Karpas-422 (cell line): Measurements from ENCODE around the gene TMEM221. TPM values are rescaled to one million over a fixed set of nuclear protein-coding genes. Genes with fewer than 3 reads are reported as not detected.

Experiments used
- DNase-seq: peaks from one replicate; pipeline ENCODE4 v3.0.0-alpha.2; 2015
- H2AFZ ChIP-seq: fragments of 200-600 bp; sonication (generic); 2 replicates; pipeline ENCODE4 v1.6.1; 2014; ENCODE audit warnings: antibody characterized with exemption, low read length, mixed read lengths
- H3K27ac ChIP-seq: fragments of 200-600 bp; sonication (generic); 2 replicates; pipeline ENCODE4 v1.5.1; 2014; ENCODE audit warnings: mild to moderate bottlenecking, low read length, moderate library complexity
- H3K27me3 ChIP-seq: fragments of 200-600 bp; sonication (generic); 2 replicates; pipeline ENCODE4 v1.6.1; 2014; ENCODE audit warnings: low read length, mixed read lengths
- H3K36me3 ChIP-seq: fragments of 200-600 bp; sonication (generic); 2 replicates; pipeline ENCODE4 v1.6.1; 2014; ENCODE audit warnings: low read length, mixed read lengths; ENCODE audit not compliant: insufficient read depth
- H3K4me1 ChIP-seq: fragments of 200-600 bp; sonication (generic); 2 replicates; pipeline ENCODE4 v1.6.1; 2014; ENCODE audit warnings: mild to moderate bottlenecking, low read length, mixed read lengths
- H3K4me2 ChIP-seq: fragments of 200-600 bp; sonication (generic); 2 replicates; pipeline ENCODE4 v1.6.1; 2014; ENCODE audit warnings: low read length, low read depth, mild to moderate bottlenecking; ENCODE audit not compliant: poor library complexity, severe bottlenecking
- H3K4me3 ChIP-seq: fragments of 200-600 bp; sonication (generic); 2 replicates; pipeline ENCODE4 v1.5.1; 2014; ENCODE audit warnings: mild to moderate bottlenecking, antibody characterized with exemption, low read length, mixed read lengths
- H3K79me2 ChIP-seq: fragments of 200-600 bp; sonication (generic); 2 replicates; pipeline ENCODE4 v1.6.1; 2014; ENCODE audit warnings: mild to moderate bottlenecking, low read length, mixed read lengths
- H3K9ac ChIP-seq: fragments of 200-600 bp; sonication (generic); 2 replicates; pipeline ENCODE4 v1.6.0; 2014; ENCODE audit warnings: low read length
- H3K9me2 ChIP-seq: fragments of 200-600 bp; sonication (generic), shearing (Covaris generic); replicated peaks from 2 replicates; pipeline ENCODE4 v1.6.0; 2014; ENCODE audit warnings: mild to moderate bottlenecking, low read length, moderate library complexity; ENCODE audit not compliant: insufficient read depth
- H3K9me3 ChIP-seq: fragments of 300-700, 200-600 bp; sonication (generic); 2 replicates; pipeline ENCODE4 v1.6.1; 2014; ENCODE audit warnings: low read length, mixed read lengths
- H4K20me1 ChIP-seq: fragments of 200-600 bp; sonication (generic); 2 replicates; pipeline ENCODE4 v1.6.1; 2014; ENCODE audit warnings: mild to moderate bottlenecking, antibody characterized with exemption, low read length, low read depth; ENCODE audit not compliant: insufficient read depth
- total RNA-seq: library from RNA; depleted of rRNA; stranded (reverse); fragments of >200 nt; shearing (Covaris generic); gene quantifications from 2 replicates; pipeline ENCODE4 v1.2.3, GENCODE V29; 2014; ENCODE audit warnings: low replicate concordance

The TMEM221 gene
- total RNA-seq, 1 experiment from 2014 or later, result not detected

- Histone ChIP-seq H3K9me2 (no peaks in the 10 kb centered on the region), H2AFZ (no peak overlapping the region), H3K4me1 (peaks cover 33% of the 10 kb centered on the region), H3K79me2 (peaks cover 26% of the 10 kb centered on the region), H3K36me3 (peaks cover 18% of the 10 kb centered on the region; the same call in 1 of the 2 replicates), H3K27me3 (no peaks in the 10 kb centered on the region), H3K9me3 (no peaks in the 10 kb centered on the region), H4K20me1 (no peaks in the 10 kb centered on the region), H3K27ac (peak overlapping the region; percentile 48; the same call in 1 of the 2 replicates), H3K9ac (no peak overlapping the region), H3K4me3 (no peak overlapping the region), H3K4me2 (no peak overlapping the region)
- no peak for DNase-seq
Measured at GRCh38 chr19:17411801-17412200, 36.7 kb downstream of the TMEM221 start.

DNA sequence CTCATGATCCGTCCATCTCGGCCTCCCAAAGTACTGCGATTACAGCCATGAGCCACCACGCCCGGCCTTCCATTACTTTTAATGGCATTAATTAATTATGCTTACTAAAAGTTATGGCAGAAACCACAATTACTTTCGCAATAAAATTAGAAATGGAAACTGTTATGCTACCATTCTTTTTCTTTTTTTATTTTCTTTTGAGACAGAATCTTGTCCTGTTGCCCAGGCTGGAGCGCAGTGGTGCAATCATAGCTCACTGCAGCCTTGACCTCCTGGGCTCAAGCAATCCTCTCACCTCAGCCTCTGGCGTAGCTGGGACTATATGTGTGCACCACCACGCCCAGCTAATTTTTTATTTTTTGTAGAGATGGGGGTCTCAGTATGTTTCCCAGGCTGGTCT lies 38.5 kb downstream of the TMEM221 start:
- Histone ChIP-seq H3K9ac (no peak overlapping the region), H3K27ac (no peak overlapping the region), H3K4me2 (no peak overlapping the region), H3K36me3 (peaks cover 18% of the 10 kb centered on the region; the same call in 1 of the 2 replicates), H4K20me1 (no peaks in the 10 kb centered on the region), H3K4me1 (peaks cover 50% of the 10 kb centered on the region), H3K9me2 (no peaks in the 10 kb centered on the region), H3K27me3 (no peaks in the 10 kb centered on the region), H3K79me2 (peaks cover 41% of the 10 kb centered on the region), H3K9me3 (no peaks in the 10 kb centered on the region), H3K4me3 (no peak overlapping the region), H2AFZ (no peak overlapping the region)
- DNase-seq, result no peak

GRCh38 chr19:17406887-17407196 lies 41.6 kb downstream of the TMEM221 start:
- Histone ChIP-seq H3K4me2 (peak overlapping the region; percentile 89), H2AFZ (no peak overlapping the region), H3K4me1 (peaks cover 44% of the 10 kb centered on the region), H3K4me3 (peak overlapping the region; percentile 79), H3K27ac (peak overlapping the region; percentile 96), H3K9ac (peak overlapping the region; percentile 91), H3K9me2 (no peaks in the 10 kb centered on the region), H3K9me3 (no peaks in the 10 kb centered on the region), H3K36me3 (peaks cover 15% of the 10 kb centered on the region; the same call in 1 of the 2 replicates), H3K27me3 (no peaks in the 10 kb centered on the region), H4K20me1 (peaks cover 3% of the 10 kb centered on the region; the same call in 1 of the 2 replicates), H3K79me2 (peaks cover 59% of the 10 kb centered on the region)
- peak; percentile 92 for DNase-seq

DNA sequence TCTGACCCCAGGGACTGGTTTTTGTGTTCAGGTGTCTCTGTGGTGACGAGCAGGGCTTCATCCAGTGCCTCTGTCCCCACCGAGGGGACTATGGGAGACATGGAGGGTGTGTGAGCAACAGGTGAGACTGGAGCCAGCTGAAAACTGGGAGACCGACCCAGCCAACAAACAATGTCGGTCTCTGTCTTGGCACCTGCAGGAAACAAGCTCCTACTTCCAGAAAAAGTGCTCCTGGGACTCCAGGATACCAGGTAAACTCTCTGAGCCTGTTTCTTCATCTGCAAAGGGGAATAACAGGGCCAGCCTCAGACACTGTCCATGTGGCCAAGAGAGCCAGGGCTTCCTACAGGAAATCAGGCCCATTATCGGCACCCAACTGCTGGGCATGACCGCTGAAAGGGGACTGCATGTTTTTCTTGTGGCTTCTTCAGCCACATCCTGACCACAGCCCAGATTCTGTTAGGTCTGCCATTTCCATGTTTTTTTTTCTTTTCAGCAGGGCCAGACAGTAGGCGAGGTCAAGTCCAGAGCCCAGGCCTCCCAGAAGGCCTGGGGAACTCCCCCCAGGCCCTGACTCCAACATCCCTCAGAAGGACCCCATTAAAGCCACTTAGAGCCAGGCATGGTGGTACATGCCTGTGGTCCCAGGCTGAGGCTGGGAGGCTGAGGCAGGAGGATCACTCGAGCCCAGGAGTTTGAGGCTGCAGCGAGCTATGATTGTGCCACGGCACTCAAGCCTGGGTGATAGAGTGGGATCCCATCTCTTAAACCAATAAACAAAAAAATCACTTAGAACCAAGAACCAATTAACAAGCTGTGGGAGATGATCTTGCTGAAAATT lies 42.2 kb downstream of the TMEM221 start:
- Histone ChIP-seq H2AFZ (no peak overlapping the region), H3K27ac (peak overlapping the region; percentile 96), H3K4me1 (peaks cover 39% of the 10 kb centered on the region), H3K9me3 (no peaks in the 10 kb centered on the region), H4K20me1 (peaks cover 3% of the 10 kb centered on the region; the same call in 1 of the 2 replicates), H3K9me2 (no peaks in the 10 kb centered on the region), H3K36me3 (peaks cover 14% of the 10 kb centered on the region), H3K27me3 (no peaks in the 10 kb centered on the region), H3K4me2 (peak overlapping the region; percentile 89), H3K4me3 (peak overlapping the region; percentile 79), H3K9ac (peak overlapping the region; percentile 91), H3K79me2 (peaks cover 54% of the 10 kb centered on the region)
- DNase-seq, result no peak

DNA sequence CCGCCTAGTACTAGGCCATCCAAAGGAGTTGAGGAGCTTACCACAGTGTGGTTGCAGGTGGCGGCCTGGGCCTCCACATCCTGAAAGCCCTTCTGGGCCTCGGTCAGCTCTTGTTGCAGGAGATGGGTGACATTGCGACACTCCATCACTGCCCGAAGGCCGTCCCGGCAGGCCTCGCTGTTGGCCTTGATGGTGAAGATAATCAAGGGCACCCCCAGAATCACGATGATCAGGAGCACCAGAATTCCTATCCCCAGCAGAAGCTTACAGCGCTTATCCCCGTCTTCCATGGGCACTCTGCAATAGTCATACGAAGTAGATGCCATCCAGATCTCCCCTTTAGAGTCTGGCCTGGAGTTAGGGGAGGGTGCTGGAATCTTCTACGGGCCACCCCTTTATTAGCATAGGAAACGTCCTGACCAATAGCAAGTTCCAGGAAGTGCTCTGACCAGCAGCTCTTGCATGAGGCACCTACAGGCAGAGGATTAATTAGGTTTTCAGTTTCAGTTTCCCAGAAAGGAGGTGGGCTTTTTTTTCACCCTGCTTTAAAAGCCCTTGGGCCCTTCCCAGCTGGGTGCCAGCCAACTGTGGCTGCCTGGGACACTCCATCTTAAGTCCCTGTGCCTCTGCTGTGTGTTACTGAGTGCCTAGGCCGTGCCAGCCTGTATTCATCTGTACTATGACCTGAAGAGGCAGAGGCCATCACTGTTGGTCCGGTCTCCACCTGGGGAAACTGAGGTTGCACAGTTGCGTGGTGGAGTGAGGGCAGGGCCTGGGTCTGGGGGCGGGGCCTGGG lies 43.0 kb downstream of the TMEM221 start, which contains the start of gene BST2:
Gene BST2 (minus strand): TSS at position 381 of the 796 bp plus-strand sequence. CDS start 55 bp downstream, at position 326.
- peaks cover 52% of the 10 kb centered on the region for H3K79me2 ChIP-seq
- H3K4me3 ChIP-seq, result peak within 1 kb of the TSS; percentile 79
- peaks cover 37% of the 10 kb centered on the region for H3K4me1 ChIP-seq

GRCh38 chr19:17404621-17405249 lies 43.7 kb downstream of the TMEM221 start:
- Histone ChIP-seq H4K20me1 (peaks cover 3% of the 10 kb centered on the region; the same call in 1 of the 2 replicates), H3K27ac (peak overlapping the region; percentile 96), H3K27me3 (no peaks in the 10 kb centered on the region), H3K4me2 (peak overlapping the region; percentile 89), H3K36me3 (peaks cover 9% of the 10 kb centered on the region), H3K9me2 (no peaks in the 10 kb centered on the region), H3K9me3 (no peaks in the 10 kb centered on the region), H3K79me2 (peaks cover 47% of the 10 kb centered on the region), H3K9ac (peak overlapping the region; percentile 91), H3K4me1 (peaks cover 37% of the 10 kb centered on the region), H3K4me3 (peak overlapping the region; percentile 79), H2AFZ (no peak overlapping the region)
- peak; percentile 63 for DNase-seq

More for the DNA sequence above, 43.0 kb downstream of the TMEM221 start, which contains the start of gene BST2:
- Histone ChIP-seq H2AFZ (0 out of 2 replicates have a peak within 1 kb of the TSS, but pooled peaks have one; percentile 23), H3K9ac (peak within 1 kb of the TSS; percentile 91), H3K9me2 (no peaks in the 10 kb centered on the region), H4K20me1 (peaks cover 3% of the 10 kb centered on the region; the same call in 1 of the 2 replicates), H3K36me3 (peaks cover 12% of the 10 kb centered on the region), H3K4me2 (peak within 1 kb of the TSS; percentile 89), H3K27ac (peak within 1 kb of the TSS; percentile 96), H3K9me3 (no peaks in the 10 kb centered on the region), H3K27me3 (no peaks in the 10 kb centered on the region)
- peak; percentile 96 for DNase-seq

GRCh38 chr19:17404015-17404414 lies 44.5 kb downstream of the TMEM221 start:
- Histone ChIP-seq H3K9me3 (no peaks in the 10 kb centered on the region), H2AFZ (no peak overlapping the region), H3K4me1 (peaks cover 37% of the 10 kb centered on the region), H4K20me1 (peaks cover 3% of the 10 kb centered on the region; the same call in 1 of the 2 replicates), H3K9me2 (no peaks in the 10 kb centered on the region), H3K27ac (peak overlapping the region; percentile 96), H3K4me2 (peak overlapping the region; percentile 89), H3K27me3 (no peaks in the 10 kb centered on the region), H3K79me2 (peaks cover 44% of the 10 kb centered on the region), H3K9ac (peak overlapping the region; percentile 91), H3K4me3 (peak overlapping the region; percentile 79), H3K36me3 (peaks cover 7% of the 10 kb centered on the region)
- DNase-seq, result no peak
